NCI-H2227 (cell line): Measurements from ENCODE around the gene OOSP2.

ENCODE experiments used
- DNase-seq: peaks from one replicate; lab custom pipeline; 2025; ENCODE audit not compliant: unreplicated experiment; lab: John Stamatoyannopoulos, UW

Gene OOSP2

GRCh38 chr11:60078745-60079144 is 38.5 kb downstream of the OOSP2 start:
- no peak for DNase-seq

GRCh38 chr11:60080535-60080934 is 40.3 kb downstream of the OOSP2 start:
- no peak for DNase-seq

- no peak for DNase-seq
Observed at GRCh38 chr11:60084631-60085273, 44.5 kb downstream of the OOSP2 start.

GRCh38 chr11:60085909-60086308 is 45.7 kb downstream of the OOSP2 start:
- no peak for DNase-seq

- no peak for DNase-seq
Observed at GRCh38 chr11:60087239-60087638, 47.0 kb downstream of the OOSP2 start.

GRCh38 chr11:60088364-60088763 is 48.2 kb downstream of the OOSP2 start, which contains the start of gene MS4A2:
MS4A2 (plus strand) TSS chr11:60088664; CDS start chr11:60088766, 102 bp downstream.
- DNase-seq, result no peak

- no peak for DNase-seq
Observed at GRCh38 chr11:60095477-60096120, 55.4 kb downstream of the OOSP2 start.

GRCh38 chr11:60097189-60097588 is 57.0 kb downstream of the OOSP2 start:
- no peak for DNase-seq
